Measurements from ENCODE around the gene ROBO2. TPM values are rescaled to one million over a fixed set of nuclear protein-coding genes. Genes with fewer than 3 reads are reported as not detected.

The ROBO2 gene
- total and polyA plus RNA-seq, 10 donors = 0.41 to 14.8 (median 5.2) TPM

- no peaks in the 10 kb centered on the region for H3K27me3 ChIP-seq (replicated peaks in 1 of 7)
- TF ChIP-seq POLR2AphosphoS5 (IDR thresholded peaks at IDR 0.05) (no peak), CTCF (IDR thresholded peaks at IDR 0.05 in 8 of 11, conservative IDR thresholded peaks at IDR 0.05 in 3 of 11) (no peak), POLR2A (IDR thresholded peaks at IDR 0.05) (no peak)
- peaks cover 0 to 11% (median 0%) of the 10 kb centered on the region in 8 donors for H3K9me3 ChIP-seq
- DNase-seq = no peak
- intact Hi-C loops (cut with DNase I; ENCODE audit: low total_unique reads) = no loop called here
- no peaks in the 10 kb centered on the region for H3K36me3 ChIP-seq
- WGBS, 5 donors = 38 to 93% (median 91%) methylated on average over 1 of the region's 1 CpG
- H3K4me1 ChIP-seq = no peaks in the 10 kb centered on the region
- no peak overlapping the region for H3K27ac ChIP-seq
- H3K4me3 ChIP-seq = no peak overlapping the region
Measured at GRCh38 chr3:77362936-77363335, 323.0 kb downstream of the ROBO2 start.

DNA sequence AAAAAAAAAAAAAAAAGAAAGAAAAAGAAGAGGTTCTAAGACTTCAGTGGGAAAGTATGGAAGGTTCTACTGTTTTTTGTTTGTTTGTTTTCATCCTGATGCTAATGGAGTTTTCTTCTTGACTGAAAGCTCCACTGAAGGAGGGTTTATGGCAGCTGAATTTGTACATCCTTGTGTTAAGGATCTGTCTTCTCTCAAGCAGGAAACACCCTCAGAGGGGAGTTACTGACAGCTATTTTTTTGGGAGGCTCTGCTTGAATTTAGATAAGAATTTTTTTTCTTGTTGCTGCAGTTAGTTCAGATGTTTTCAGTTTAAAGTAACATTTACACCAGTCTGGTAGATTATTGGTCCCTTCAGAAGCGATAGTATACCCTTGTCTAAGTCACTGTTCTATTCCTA is 325.3 kb downstream of the ROBO2 start:
- TF ChIP-seq POLR2AphosphoS5 (IDR thresholded peaks at IDR 0.05) (no peak), POLR2A (IDR thresholded peaks at IDR 0.05) (no peak), CTCF (IDR thresholded peaks at IDR 0.05 in 8 of 11, conservative IDR thresholded peaks at IDR 0.05 in 3 of 11) (no peak)
- Histone ChIP-seq H3K9me3 (peaks cover 0 to 11% (median 0%) of the 10 kb centered on the region in 8 donors), H3K4me3 (no peak overlapping the region), H3K36me3 (no peaks in the 10 kb centered on the region), H3K4me1 (no peaks in the 10 kb centered on the region), H3K27ac (no peak overlapping the region), H3K27me3 (replicated peaks in 1 of 7) (no peaks in the 10 kb centered on the region)
- intact Hi-C loops (cut with DNase I; ENCODE audit: low total_unique reads) = no loop called here
- no peak for DNase-seq
- 71 to 94% (median 83%) methylated on average over 1 of the region's 1 CpG for WGBS, 5 donors

DNA sequence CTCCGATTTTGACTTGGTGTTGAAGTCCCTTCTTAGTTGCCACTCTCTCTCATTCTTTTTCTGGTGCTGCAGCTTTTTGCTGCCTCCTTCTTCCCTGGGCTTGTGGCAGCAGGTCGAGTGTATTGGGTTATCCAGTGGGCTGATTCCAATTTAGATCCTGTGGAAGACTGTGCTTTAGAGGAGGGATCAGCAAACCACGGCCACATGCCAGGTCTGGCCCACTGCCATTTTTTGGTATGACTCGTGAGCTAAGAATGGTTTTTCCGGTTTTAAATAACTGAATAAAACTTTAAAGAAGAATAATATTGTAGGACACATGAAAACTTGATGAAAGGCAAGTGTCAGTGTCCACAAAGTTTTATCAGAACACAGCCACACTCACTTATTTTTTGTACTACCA is 330.5 kb downstream of the ROBO2 start:
- no peaks in the 10 kb centered on the region for H3K4me1 ChIP-seq
- TF ChIP-seq POLR2AphosphoS5 (IDR thresholded peaks at IDR 0.05) (no peak), CTCF (IDR thresholded peaks at IDR 0.05 in 8 of 11, conservative IDR thresholded peaks at IDR 0.05 in 3 of 11) (no peak), POLR2A (IDR thresholded peaks at IDR 0.05) (no peak)
- WGBS, 5 donors = 57 to 78% (median 60%) methylated on average over 5 of the region's 5 CpGs
- intact Hi-C loops (cut with DNase I; ENCODE audit: low total_unique reads) = no loop called here
- H3K4me3 ChIP-seq = no peak overlapping the region
- DNase-seq = no peak
- no peaks in the 10 kb centered on the region for H3K36me3 ChIP-seq
- H3K27me3 ChIP-seq (replicated peaks in 1 of 7) = no peaks in the 10 kb centered on the region
- no peak overlapping the region for H3K27ac ChIP-seq
- no peaks in the 10 kb centered on the region for H3K9me3 ChIP-seq

- H3K4me3 ChIP-seq = no peak overlapping the region
- H3K9me3 ChIP-seq = peaks cover 0 to 3% (median 0%) of the 10 kb centered on the region in 8 donors
- WGBS, 5 donors = 68 to 80% (median 73%) methylated on average over 3 of the region's 3 CpGs
- intact Hi-C loops (cut with DNase I; ENCODE audit: low total_unique reads) = no loop called here
- TF ChIP-seq CTCF (IDR thresholded peaks at IDR 0.05 in 8 of 11, conservative IDR thresholded peaks at IDR 0.05 in 3 of 11) (no peak), POLR2A (IDR thresholded peaks at IDR 0.05) (no peak), POLR2AphosphoS5 (IDR thresholded peaks at IDR 0.05) (no peak)
- H3K4me1 ChIP-seq = no peaks in the 10 kb centered on the region
- no peak for DNase-seq
- no peaks in the 10 kb centered on the region for H3K36me3 ChIP-seq
- no peaks in the 10 kb centered on the region for H3K27me3 ChIP-seq (replicated peaks in 1 of 7)
- no peak overlapping the region for H3K27ac ChIP-seq
Measured at GRCh38 chr3:77372018-77372417, 332.1 kb downstream of the ROBO2 start.
